ENCODE results near the gene ST6GALNAC6.

The ST6GALNAC6 gene

DNA sequence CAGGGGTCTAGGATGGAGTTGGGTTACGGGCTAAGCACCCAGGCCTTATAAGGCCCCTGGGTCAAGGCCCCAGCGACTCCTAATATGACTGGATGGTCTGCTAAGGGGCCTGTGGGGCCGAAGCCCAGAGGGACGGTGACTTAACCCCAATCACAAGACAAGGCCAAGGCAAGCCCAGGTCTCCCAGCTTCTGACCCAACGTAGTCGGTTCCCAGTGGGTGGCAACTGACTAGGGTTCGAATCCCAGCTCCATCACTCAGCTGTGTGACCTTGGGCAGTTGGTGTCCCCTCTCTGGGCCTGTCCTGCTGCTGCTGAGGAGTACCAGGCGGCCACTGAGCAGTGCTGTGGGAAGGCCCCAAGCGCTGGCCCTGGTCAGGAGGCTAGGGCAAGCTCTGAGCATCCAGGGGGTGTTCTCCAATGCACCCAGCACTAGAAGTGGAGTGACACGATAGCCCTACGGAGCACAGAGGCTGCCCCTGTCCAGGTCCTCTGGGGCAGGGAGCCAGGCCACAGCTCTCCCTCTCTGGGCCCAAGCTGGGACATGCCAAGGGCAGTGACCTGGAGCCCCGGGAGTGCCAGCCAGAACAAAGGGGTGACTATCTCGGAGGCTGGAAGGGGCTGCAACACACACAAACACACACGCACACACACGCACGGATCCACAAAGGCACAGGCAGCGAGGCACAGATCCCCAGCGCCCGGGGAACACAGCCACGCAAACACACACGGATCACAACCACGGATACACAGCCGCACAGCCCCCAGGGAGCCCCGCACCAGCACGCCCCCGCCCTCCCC lies 22.4 kb downstream of the ST6GALNAC6 start:
- no peak overlapping the region for H3K4me3 ChIP-seq (ENCODE audit: low read depth, low read length)
- TF ChIP-seq, protein P1, sequence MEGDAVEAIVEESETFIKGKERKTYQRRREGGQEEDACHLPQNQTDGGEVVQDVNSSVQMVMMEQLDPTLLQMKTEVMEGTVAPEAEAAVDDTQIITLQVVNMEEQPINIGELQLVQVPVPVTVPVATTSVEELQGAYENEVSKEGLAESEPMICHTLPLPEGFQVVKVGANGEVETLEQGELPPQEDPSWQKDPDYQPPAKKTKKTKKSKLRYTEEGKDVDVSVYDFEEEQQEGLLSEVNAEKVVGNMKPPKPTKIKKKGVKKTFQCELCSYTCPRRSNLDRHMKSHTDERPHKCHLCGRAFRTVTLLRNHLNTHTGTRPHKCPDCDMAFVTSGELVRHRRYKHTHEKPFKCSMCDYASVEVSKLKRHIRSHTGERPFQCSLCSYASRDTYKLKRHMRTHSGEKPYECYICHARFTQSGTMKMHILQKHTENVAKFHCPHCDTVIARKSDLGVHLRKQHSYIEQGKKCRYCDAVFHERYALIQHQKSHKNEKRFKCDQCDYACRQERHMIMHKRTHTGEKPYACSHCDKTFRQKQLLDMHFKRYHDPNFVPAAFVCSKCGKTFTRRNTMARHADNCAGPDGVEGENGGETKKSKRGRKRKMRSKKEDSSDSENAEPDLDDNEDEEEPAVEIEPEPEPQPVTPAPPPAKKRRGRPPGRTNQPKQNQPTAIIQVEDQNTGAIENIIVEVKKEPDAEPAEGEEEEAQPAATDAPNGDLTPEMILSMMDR (IDR thresholded peaks at IDR 0.05; ENCODE audit: borderline replicate concordance, insufficient read depth, low read depth, low read length): no peak

DNA sequence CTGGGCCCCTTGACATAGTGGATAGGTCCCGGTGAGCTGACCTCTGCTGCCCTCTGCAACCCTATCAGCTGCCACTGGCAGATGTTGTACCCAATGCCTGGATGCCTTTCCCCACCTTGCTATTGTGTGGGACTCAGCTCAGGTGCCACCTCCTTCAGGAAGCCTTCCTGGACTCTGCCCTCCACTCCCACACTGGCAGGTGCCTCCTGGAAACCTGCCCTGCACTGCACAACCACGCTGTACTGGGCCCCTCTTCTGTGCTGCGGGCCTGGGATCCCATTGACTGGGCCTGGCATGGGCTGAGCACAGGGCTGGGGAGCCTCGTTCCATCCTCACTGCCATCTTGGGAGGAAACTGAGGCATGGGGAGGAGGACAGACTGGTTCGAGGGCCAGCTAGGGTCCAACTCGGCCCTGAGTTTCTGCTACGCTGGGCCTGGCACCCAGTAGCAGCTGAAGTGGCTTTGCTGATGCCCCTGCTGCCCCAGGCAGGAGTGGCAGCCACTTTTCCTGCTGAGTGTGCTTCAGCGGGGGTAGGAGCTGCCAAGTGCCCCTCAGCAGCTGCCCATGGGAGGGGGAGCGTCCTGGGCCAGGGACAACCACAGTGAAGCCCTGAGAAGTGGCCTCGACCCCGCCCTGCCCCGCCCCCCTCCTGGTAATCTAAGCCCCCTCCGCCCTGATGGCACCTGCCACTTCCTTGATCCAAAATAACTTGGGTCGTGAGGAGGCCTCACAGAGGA lies 23.2 kb downstream of the ST6GALNAC6 start:
- TF ChIP-seq, protein P1 (IDR thresholded peaks at IDR 0.05; ENCODE audit: borderline replicate concordance, insufficient read depth, low read depth, low read length): no peak
- H3K4me3 ChIP-seq (ENCODE audit: low read depth, low read length): no peak overlapping the region

DNA sequence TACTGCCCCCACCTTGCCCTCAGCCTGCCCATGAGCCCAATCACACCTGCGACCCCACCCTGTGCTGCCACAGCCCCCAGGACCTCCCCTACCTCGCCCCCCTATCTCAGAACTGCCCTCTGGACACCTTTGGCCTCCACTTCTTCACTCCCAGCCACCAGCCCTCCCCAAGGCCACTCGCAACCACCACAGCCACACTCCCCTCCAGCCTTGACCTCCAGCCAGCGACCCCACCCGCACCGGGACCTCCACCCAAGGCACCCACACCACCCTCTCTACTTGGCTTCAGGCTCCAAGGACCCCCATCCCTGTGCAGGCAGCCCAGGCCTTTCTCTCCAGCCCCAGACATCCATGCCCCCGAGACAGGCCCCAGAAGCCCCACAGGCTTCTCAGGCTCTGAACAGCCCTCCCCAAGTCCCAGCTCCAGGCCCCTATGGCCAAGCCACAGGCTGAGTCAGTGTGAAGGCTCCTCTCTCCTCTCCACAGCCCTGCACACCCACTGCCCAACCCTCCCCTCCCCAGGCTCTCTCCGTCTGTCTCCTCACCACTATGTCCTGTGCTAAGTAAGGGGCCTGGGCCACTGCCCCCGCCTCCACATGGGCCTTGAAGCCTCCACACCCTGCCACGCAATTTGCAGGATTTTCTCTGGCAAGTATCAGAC lies 24.0 kb downstream of the ST6GALNAC6 start:
- no peak overlapping the region for H3K4me3 ChIP-seq (ENCODE audit: low read depth, low read length)
- TF ChIP-seq, protein P1 (IDR thresholded peaks at IDR 0.05; ENCODE audit: borderline replicate concordance, insufficient read depth, low read depth, low read length): no peak

DNA sequence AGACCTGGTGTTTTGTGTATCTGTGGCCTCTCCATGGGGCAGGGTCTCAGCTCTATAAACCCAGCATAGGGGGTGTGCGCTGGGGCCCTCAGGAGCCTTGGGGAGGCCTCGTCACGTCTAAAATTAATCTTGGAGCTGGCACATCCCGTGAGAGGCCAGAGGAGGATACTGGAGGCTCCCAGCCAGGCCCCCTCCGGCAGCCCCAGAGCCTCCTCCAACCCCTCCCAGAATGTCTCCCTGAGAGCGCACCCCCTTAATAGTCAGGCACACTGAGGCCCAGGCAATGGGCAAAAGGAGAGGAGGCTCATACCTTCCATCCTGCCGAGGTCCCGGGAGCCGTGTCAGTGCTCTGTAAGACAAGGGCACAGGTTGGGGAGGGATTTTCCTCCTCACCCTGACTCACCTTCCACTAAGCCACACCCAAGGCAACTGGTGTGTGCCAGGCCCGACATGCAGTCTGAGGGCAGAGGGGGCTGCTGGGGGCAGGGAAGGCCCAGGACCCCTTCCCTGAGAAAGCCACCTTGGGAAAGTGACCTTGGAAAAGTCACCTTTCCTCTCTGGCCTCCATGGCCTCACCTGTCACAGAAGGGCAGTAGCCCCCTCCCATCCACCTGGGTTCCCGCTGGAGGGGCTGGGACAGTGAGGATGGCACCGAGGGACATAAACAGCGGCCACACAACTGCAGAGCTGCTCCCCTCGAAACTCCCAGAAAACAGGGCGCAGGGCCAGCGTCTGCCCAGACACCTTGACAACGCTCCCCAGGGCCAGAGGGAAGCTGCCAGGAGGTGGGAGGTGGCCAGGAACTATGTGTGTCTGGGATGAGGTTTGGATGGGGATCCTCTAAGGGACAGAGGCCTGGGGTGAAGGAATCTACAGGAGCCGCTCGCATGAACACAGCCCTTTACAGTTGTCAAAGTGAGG lies 24.8 kb downstream of the ST6GALNAC6 start:
- no peak overlapping the region for H3K4me3 ChIP-seq (ENCODE audit: low read depth, low read length)
- TF ChIP-seq, protein P1 (IDR thresholded peaks at IDR 0.05; ENCODE audit: borderline replicate concordance, insufficient read depth, low read depth, low read length): no peak

DNA sequence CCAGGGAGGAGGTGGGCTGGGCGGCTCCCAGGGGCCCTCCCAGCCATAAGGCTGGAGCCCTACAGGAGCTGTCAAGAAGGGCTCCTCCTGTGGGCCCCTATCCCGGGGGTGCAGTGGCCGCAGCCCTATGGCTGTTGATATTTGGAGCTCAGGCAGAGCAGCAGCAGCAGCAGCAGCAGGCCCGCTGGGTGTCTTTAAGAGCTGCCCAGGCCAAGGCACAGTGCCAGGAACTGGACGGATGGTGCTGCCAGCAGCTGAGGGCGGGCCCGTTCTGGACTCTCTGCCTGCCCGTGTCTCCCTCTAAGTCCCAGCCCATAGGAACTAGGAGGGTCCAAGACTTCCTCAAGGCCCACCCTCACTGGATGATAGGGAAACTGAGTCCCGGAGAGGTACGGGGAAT lies 25.5 kb downstream of the ST6GALNAC6 start:
- H3K4me3 ChIP-seq (ENCODE audit: low read depth, low read length): no peak overlapping the region
- TF ChIP-seq, protein P1 (IDR thresholded peaks at IDR 0.05; ENCODE audit: borderline replicate concordance, insufficient read depth, low read depth, low read length): no peak

DNA sequence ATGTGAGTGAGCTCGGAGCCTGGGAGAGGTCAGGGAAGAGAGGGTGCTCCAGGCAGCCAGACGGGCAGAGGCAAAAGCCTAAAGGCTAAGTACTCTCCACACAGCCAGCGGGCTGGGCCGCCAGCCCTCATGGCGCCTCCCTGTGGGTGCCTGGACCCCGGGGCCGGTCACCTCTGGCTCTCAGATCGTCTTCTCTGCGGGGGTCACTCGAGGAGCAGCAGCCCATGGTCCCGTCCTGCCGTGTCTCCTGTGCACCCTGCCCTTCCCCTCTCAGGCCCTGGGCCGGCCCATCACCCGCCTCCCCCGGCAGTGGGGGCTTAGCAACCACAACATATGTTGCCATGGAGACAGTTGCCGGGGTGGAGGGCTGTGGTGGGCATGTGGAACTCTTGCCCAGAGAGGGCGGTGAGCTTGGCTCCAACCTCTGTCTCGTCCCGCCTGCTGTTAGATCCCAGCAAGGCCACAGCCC lies 26.1 kb downstream of the ST6GALNAC6 start:
- TF ChIP-seq, protein P1 (IDR thresholded peaks at IDR 0.05; ENCODE audit: borderline replicate concordance, insufficient read depth, low read depth, low read length): no peak
- H3K4me3 ChIP-seq (ENCODE audit: low read depth, low read length): no peak overlapping the region

Data from GM12875 (cell line).